Activated CD8-positive, alpha-beta T cell treated with anti-CD3 and anti-CD28 coated beads, Interleukin-2, amount 10 ng/mL, durations not matched to agents 7 days and 5 days (primary cell): ENCODE measurements around the gene MAST1. TPM values are rescaled to one million over a fixed set of nuclear protein-coding genes. Genes with fewer than 3 reads are reported as not detected.
A peak's percentile ranks its signal among the peaks of the same experiment; 100 is the strongest.

Source experiments
- ATAC-seq: fragments of 150-1000 bp; cut with Tn5 transposase; one replicate; pipeline ENCODE4 v1.10.0; 2021; ENCODE audit warnings: moderate library complexity
- CTCF ChIA-PET: fragments of 350-600 bp; sonication (Branson Sonifier 250); formaldehyde crosslinking; loops from one replicate; lab custom pipeline; 2021; ENCODE audit warnings: antibody characterized with exemption; lab: Charles Lee
- POLR2A ChIA-PET: fragments of 350-600 bp; sonication (Branson Sonifier 250); formaldehyde crosslinking; loops from one replicate; lab custom pipeline; 2021; ENCODE audit warnings: antibody characterized with exemption; lab: Charles Lee
- DNase-seq: peaks from one replicate; pipeline ENCODE4 v3.0.0-alpha.2; 2020
- H3K27ac Mint-ChIP-seq: one replicate; pipeline ENCODE4 v1.8.0; 2021; ENCODE audit warnings: mild to moderate bottlenecking, mixed read lengths
- H3K27me3 Mint-ChIP-seq: one replicate; pipeline ENCODE4 v1.8.0; 2021; ENCODE audit warnings: low read depth, mixed read lengths
- H3K36me3 Mint-ChIP-seq: one replicate; pipeline ENCODE4 v1.8.0; 2021; ENCODE audit warnings: low read depth, mixed read lengths
- H3K4me1 Mint-ChIP-seq: one replicate; pipeline ENCODE4 v1.8.0; 2021; ENCODE audit warnings: low read depth, mixed read lengths
- H3K4me3 Mint-ChIP-seq: one replicate; pipeline ENCODE4 v1.8.0; 2021; ENCODE audit warnings: mild to moderate bottlenecking, mixed read lengths
- H3K9me3 Mint-ChIP-seq: one replicate; pipeline ENCODE4 v1.8.0; 2022; ENCODE audit warnings: mixed read lengths; ENCODE audit not compliant: insufficient read depth
- total RNA-seq, 2 experiments: library from RNA; stranded (reverse); gene quantifications; one replicate each; pipeline ENCODE4 v1.2.3, GENCODE V29; 2021

The MAST1 gene
- total RNA-seq: 1 to 10 TPM in 1 of 2 experiments, under 1 TPM in 1; 0.89 to 1.3 TPM

GRCh38 chr19:12838182-12838885 is at the start of gene MAST1:
Gene MAST1, plus strand, starts transcription at chr19:12838515. Its CDS starts 58 bp downstream, at chr19:12838573.
- DNase-seq (peak; percentile 64), ATAC-seq (peak; percentile 65)
- Mint-ChIP-seq H3K4me1 (peaks cover 27% of the 10 kb centered on the region), H3K9me3 (no peaks in the 10 kb centered on the region), H3K36me3 (no peaks in the 10 kb centered on the region), H3K27me3 (peaks cover 74% of the 10 kb centered on the region), H3K27ac (no peak within 1 kb of the TSS), H3K4me3 (peak within 1 kb of the TSS; percentile 26)
- ChIA-PET POLR2A (interaction anchor here (1.4 kb wide), 1 partner anchor 32 kb away, joined by 3 read pairs; the partner anchor contains the start of gene RNASEH2A), CTCF (interaction anchor here (0.9 kb wide), 1 partner anchor 32 kb away, joined by 3 read pairs; no protein-coding TSS in a partner anchor)

- POLR2A ChIA-PET: interaction anchor here (1.0 to 2.9 kb wide), 3 partner anchors 11 to 367 kb away, joined by 3 to 20 read pairs (median 3); no protein-coding TSS in a partner anchor
- peaks cover 27% of the 10 kb centered on the region for H3K4me1 Mint-ChIP-seq
- H3K36me3 Mint-ChIP-seq: peaks cover 12% of the 10 kb centered on the region
Measured at GRCh38 chr19:12788682-12789097, 49.6 kb upstream of the MAST1 start.

GRCh38 chr19:12789098-12789903 is 49.0 kb upstream of the MAST1 start:
- Mint-ChIP-seq H3K4me3 (peak overlapping the region; percentile 92), H3K36me3 (peaks cover 12% of the 10 kb centered on the region), H3K9me3 (no peaks in the 10 kb centered on the region), H3K27me3 (no peaks in the 10 kb centered on the region), H3K27ac (peak overlapping the region; percentile 91), H3K4me1 (peaks cover 28% of the 10 kb centered on the region)
- DNase-seq (no peak), ATAC-seq (no peak)
- CTCF ChIA-PET: interaction anchor here (0.9 to 3.4 kb wide), 3 partner anchors 11 to 29 kb away, joined by 3 to 31 read pairs (median 5); no protein-coding TSS in a partner anchor
- POLR2A ChIA-PET: interaction anchor here (1.0 to 2.9 kb wide), 3 partner anchors 11 to 366 kb away, joined by 3 to 20 read pairs (median 3); no protein-coding TSS in a partner anchor

More at GRCh38 chr19:12788682-12789097, 49.6 kb upstream of the MAST1 start:
- peak overlapping the region; percentile 91 for H3K27ac Mint-ChIP-seq
- ATAC-seq (no peak), DNase-seq (no peak)
- H3K9me3 Mint-ChIP-seq: no peaks in the 10 kb centered on the region
- CTCF ChIA-PET: interaction anchor here (0.9 to 3.4 kb wide), 4 partner anchors 11 to 28 kb away, joined by 3 to 31 read pairs (median 4); no protein-coding TSS in a partner anchor
- H3K27me3 Mint-ChIP-seq: no peaks in the 10 kb centered on the region
- peak overlapping the region; percentile 84 for H3K4me3 Mint-ChIP-seq

- Mint-ChIP-seq H3K36me3 (peaks cover 12% of the 10 kb centered on the region), H3K9me3 (no peaks in the 10 kb centered on the region), H3K4me1 (peaks cover 35% of the 10 kb centered on the region), H3K27ac (peak overlapping the region; percentile 97), H3K27me3 (no peaks in the 10 kb centered on the region), H3K4me3 (peak overlapping the region; percentile 92)
- CTCF ChIA-PET: interaction anchor here (0.9 to 11.4 kb wide), 7 partner anchors 8 to 57 kb away, joined by 3 to 390 read pairs (median 23); partner anchors contain the start of gene HOOK2
- ATAC-seq: peak; percentile 50
- POLR2A ChIA-PET: interaction anchor here (1.1 to 8.4 kb wide), 4 partner anchors 12 to 14 kb away, joined by 3 to 380 read pairs (median 27); partner anchors contain the start of genes HOOK2, PRDX2 and THSD8
- peak; percentile 97 for DNase-seq
Measured at GRCh38 chr19:12789904-12790619, 48.3 kb upstream of the MAST1 start.

- peak overlapping the region; percentile 92 for H3K4me3 Mint-ChIP-seq
- peak; percentile 40 for DNase-seq
Measured at GRCh38 chr19:12790628-12791344, 47.5 kb upstream of the MAST1 start.

GRCh38 chr19:12791345-12792050 is 46.8 kb upstream of the MAST1 start, which contains the start of gene JUNB:
Gene JUNB, plus strand, starts transcription at chr19:12791486. Its CDS starts 286 bp downstream, at chr19:12791772.
- Mint-ChIP-seq H3K9me3 (no peaks in the 10 kb centered on the region), H3K4me1 (peaks cover 46% of the 10 kb centered on the region)
- peak; percentile 97 for DNase-seq

More at GRCh38 chr19:12790628-12791344, 47.5 kb upstream of the MAST1 start:
- Mint-ChIP-seq H3K4me1 (peaks cover 39% of the 10 kb centered on the region), H3K27ac (peak overlapping the region; percentile 97), H3K9me3 (no peaks in the 10 kb centered on the region), H3K36me3 (peaks cover 12% of the 10 kb centered on the region), H3K27me3 (no peaks in the 10 kb centered on the region)
- POLR2A ChIA-PET: interaction anchor here (0.6 to 8.4 kb wide), 10 partner anchors 11 to 1249 kb away, joined by 3 to 380 read pairs (median 6); partner anchors contain the start of genes FARSA, HOOK2, PRDX2 and RNASEH2A
- no peak for ATAC-seq
- CTCF ChIA-PET: interaction anchor here (1.8 to 11.4 kb wide), 8 partner anchors 9 to 147 kb away, joined by 4 to 390 read pairs (median 12); partner anchors contain the start of genes CALR, HOOK2, THSD8 and TRIR

GRCh38 chr19:12792051-12792852 is 46.1 kb upstream of the MAST1 start:
- Mint-ChIP-seq H3K27me3 (no peaks in the 10 kb centered on the region), H3K36me3 (peaks cover 15% of the 10 kb centered on the region), H3K9me3 (no peaks in the 10 kb centered on the region), H3K4me1 (peaks cover 46% of the 10 kb centered on the region), H3K27ac (peak overlapping the region; percentile 97), H3K4me3 (peak overlapping the region; percentile 92)
- ChIA-PET CTCF (interaction anchor here (1.2 to 11.4 kb wide), 9 partner anchors 10 to 145 kb away, joined by 3 to 390 read pairs (median 9); partner anchors contain the start of genes CALR, HOOK2, THSD8 and TRIR), POLR2A (interaction anchor here (0.7 to 8.4 kb wide), 20 partner anchors 10 to 1702 kb away, joined by 3 to 380 read pairs (median 4); partner anchors contain the start of genes FARSA, FBXW9, HOOK2 and PRDX2)
- DNase-seq: peak; percentile 88
- peak; percentile 0 for ATAC-seq

More at GRCh38 chr19:12791345-12792050, 46.8 kb upstream of the MAST1 start, which contains the start of gene JUNB:
- ATAC-seq: peak; percentile 43
- H3K27ac Mint-ChIP-seq: peak within 1 kb of the TSS; percentile 97
- peaks cover 15% of the 10 kb centered on the region for H3K36me3 Mint-ChIP-seq
- no peaks in the 10 kb centered on the region for H3K27me3 Mint-ChIP-seq
- ChIA-PET CTCF (interaction anchor here (1.8 to 11.4 kb wide), 8 partner anchors 9 to 146 kb away, joined by 4 to 390 read pairs (median 12); partner anchors contain the start of genes CALR, HOOK2, THSD8 and TRIR), POLR2A (interaction anchor here (0.6 to 8.4 kb wide), 17 partner anchors 11 to 1701 kb away, joined by 3 to 380 read pairs (median 4); partner anchors contain the start of genes FARSA, FBXW9, HOOK2 and PRDX2)
- H3K4me3 Mint-ChIP-seq: peak within 1 kb of the TSS; percentile 92

GRCh38 chr19:12792853-12793289 is 45.4 kb upstream of the MAST1 start:
- H3K9me3 Mint-ChIP-seq: no peaks in the 10 kb centered on the region
- peaks cover 45% of the 10 kb centered on the region for H3K4me1 Mint-ChIP-seq
- H3K27me3 Mint-ChIP-seq: no peaks in the 10 kb centered on the region
- ChIA-PET POLR2A (interaction anchor here (0.6 to 8.4 kb wide), 13 partner anchors 9 to 1234 kb away, joined by 3 to 380 read pairs (median 4); partner anchors contain the start of genes ELOF1, HOOK2, PRDX2 and RNASEH2A), CTCF (interaction anchor here (0.6 to 11.4 kb wide), 11 partner anchors 9 to 145 kb away, joined by 3 to 390 read pairs (median 7); partner anchors contain the start of genes CALR, HOOK2, THSD8 and TRIR)
- DNase-seq (no peak), ATAC-seq (no peak)
- H3K36me3 Mint-ChIP-seq: peaks cover 15% of the 10 kb centered on the region
- peak overlapping the region; percentile 92 for H3K4me3 Mint-ChIP-seq
- H3K27ac Mint-ChIP-seq: peak overlapping the region; percentile 97
